Activated CD8-positive, alpha-beta T cell treated with anti-CD3 and anti-CD28 coated beads for 36 hours (primary cell): ENCODE results near the gene WIPF1. TPM values are rescaled to one million over a fixed set of nuclear protein-coding genes. Genes with fewer than 3 reads are reported as not detected.

Experiments used
- ATAC-seq: fragments of 200-7000 bp; cut with Tn5 transposase; one replicate; pipeline ENCODE4 v1.10.0; 2021; ENCODE audit warnings: mild to moderate bottlenecking, moderate library complexity
- CTCF ChIA-PET: fragments of 350-600 bp; sonication (Branson Sonifier 250); formaldehyde crosslinking; loops from one replicate; lab custom pipeline; 2021; ENCODE audit warnings: antibody characterized with exemption; lab: Charles Lee
- POLR2A ChIA-PET: fragments of 350-600 bp; sonication (Branson Sonifier 250); formaldehyde crosslinking; loops from one replicate; lab custom pipeline; 2021; ENCODE audit warnings: antibody characterized with exemption; lab: Charles Lee
- DNase-seq: peaks from one replicate; pipeline ENCODE4 v3.0.0-alpha.2; 2020
- H3K27ac Mint-ChIP-seq: one replicate; pipeline ENCODE4 v1.8.0; 2021; ENCODE audit warnings: mild to moderate bottlenecking, mixed read lengths
- H3K27me3 Mint-ChIP-seq: one replicate; pipeline ENCODE4 v1.8.0; 2021; ENCODE audit warnings: mixed read lengths
- H3K36me3 Mint-ChIP-seq: one replicate; pipeline ENCODE4 v1.8.0; 2021; ENCODE audit warnings: low read depth, mixed read lengths
- H3K4me1 Mint-ChIP-seq: one replicate; pipeline ENCODE4 v1.8.0; 2021; ENCODE audit warnings: low read depth, mixed read lengths
- H3K4me3 Mint-ChIP-seq: one replicate; pipeline ENCODE4 v1.8.0; 2021; ENCODE audit warnings: mild to moderate bottlenecking, moderate library complexity, mixed read lengths
- H3K9me3 Mint-ChIP-seq: one replicate; pipeline ENCODE4 v1.8.0; 2021; ENCODE audit warnings: mixed read lengths
- CTCF ChIP-seq: fragments of 200-600 bp; IDR thresholded peaks from one replicate; pipeline ENCODE4 v1.8.0; 2022; ENCODE audit warnings: antibody characterized with exemption, mild to moderate bottlenecking
- intact Hi-C: fragments of 100-400 bp; cut with micrococcal nuclease; formaldehyde crosslinking; loops from one replicate; pipeline ENCODE4 v1.10.0; 2022
- total RNA-seq, 2 experiments: library from RNA; stranded (reverse); gene quantifications; one replicate each; pipeline ENCODE4 v1.2.3, GENCODE V29; 2021

The WIPF1 gene
- total RNA-seq, 2 experiments from 2014 or later: 361 to 365 TPM

GRCh38 chr2:174566871-174567270, 30.7 kb downstream of the WIPF1 start:
- ChIA-PET POLR2A (interaction anchor here (0.8 to 1.3 kb wide), 4 partner anchors 15 to 85 kb away, joined by 3 to 4 read pairs (median 3); no protein-coding TSS in a partner anchor), CTCF (interaction anchor here (1.0 to 3.3 kb wide), 4 partner anchors 11 to 130 kb away, joined by 4 to 11 read pairs (median 5); no protein-coding TSS in a partner anchor)
- no peak overlapping the region for H3K4me3 Mint-ChIP-seq
- no peaks in the 10 kb centered on the region for H3K27me3 Mint-ChIP-seq
- ATAC-seq (no peak), DNase-seq (no peak)
- TF ChIP-seq CTCF: no peak
- peaks cover 48% of the 10 kb centered on the region for H3K4me1 Mint-ChIP-seq
- intact Hi-C loops: no loop called here
- H3K36me3 Mint-ChIP-seq: peaks cover 72% of the 10 kb centered on the region
- H3K9me3 Mint-ChIP-seq: no peaks in the 10 kb centered on the region
- peak overlapping the region; percentile 56 for H3K27ac Mint-ChIP-seq

- Mint-ChIP-seq H3K27me3 (no peaks in the 10 kb centered on the region), H3K9me3 (no peaks in the 10 kb centered on the region), H3K36me3 (peaks cover 58% of the 10 kb centered on the region), H3K4me1 (peaks cover 30% of the 10 kb centered on the region), H3K4me3 (no peak overlapping the region), H3K27ac (peak overlapping the region; percentile 42)
- intact Hi-C loops: no loop called here
- ChIA-PET CTCF (interaction anchor here (0.9 to 1.5 kb wide), 2 partner anchors 9 to 125 kb away, joined by 4 read pairs; no protein-coding TSS in a partner anchor), POLR2A (interaction anchor here (0.8 to 1.1 kb wide), 2 partner anchors 10 to 69 kb away, joined by 3 to 4 read pairs; no protein-coding TSS in a partner anchor)
- ATAC-seq (no peak), DNase-seq (no peak)
- no peak for TF ChIP-seq CTCF
These were observed 33.9 kb downstream of the WIPF1 start for GRCh38 chr2:174563530-174564282.

GRCh38 chr2:174561972-174562370, 35.6 kb downstream of the WIPF1 start:
- no peak for TF ChIP-seq CTCF
- peak overlapping the region; percentile 56 for H3K27ac Mint-ChIP-seq
- ChIA-PET CTCF (interaction anchor here (1.2 to 3.9 kb wide), 7 partner anchors 10 to 138 kb away, joined by 3 to 16 read pairs (median 7); no protein-coding TSS in a partner anchor), POLR2A (interaction anchor here (0.7 to 2.1 kb wide), 4 partner anchors 34 to 80 kb away, joined by 3 to 9 read pairs (median 4); partner anchors contain the start of gene WIPF1)
- H3K4me1 Mint-ChIP-seq: peaks cover 19% of the 10 kb centered on the region
- no peak for DNase-seq
- no peak overlapping the region for H3K4me3 Mint-ChIP-seq
- intact Hi-C loops: no loop called here
- peaks cover 48% of the 10 kb centered on the region for H3K36me3 Mint-ChIP-seq
- no peak for ATAC-seq
- no peaks in the 10 kb centered on the region for H3K9me3 Mint-ChIP-seq
- H3K27me3 Mint-ChIP-seq: no peaks in the 10 kb centered on the region

- no peak for TF ChIP-seq CTCF
- no peak overlapping the region for H3K4me3 Mint-ChIP-seq
- ATAC-seq (no peak), DNase-seq (no peak)
- H3K9me3 Mint-ChIP-seq: no peaks in the 10 kb centered on the region
- POLR2A ChIA-PET: interaction anchor here (0.7 to 2.1 kb wide), 5 partner anchors 34 to 121 kb away, joined by 3 to 9 read pairs (median 3); partner anchors contain the start of gene WIPF1
- CTCF ChIA-PET: interaction anchor here (0.6 to 3.9 kb wide), 9 partner anchors 11 to 138 kb away, joined by 3 to 16 read pairs (median 3); no protein-coding TSS in a partner anchor
- peak overlapping the region; percentile 47 for H3K27ac Mint-ChIP-seq
- peaks cover 18% of the 10 kb centered on the region for H3K4me1 Mint-ChIP-seq
- no peaks in the 10 kb centered on the region for H3K27me3 Mint-ChIP-seq
- intact Hi-C loops: no loop called here
- peaks cover 43% of the 10 kb centered on the region for H3K36me3 Mint-ChIP-seq
These were observed 36.2 kb downstream of the WIPF1 start for GRCh38 chr2:174561283-174561971.
